ENCODE data around the gene PRPF39. TPM values are rescaled to one million over a fixed set of nuclear protein-coding genes. Genes with fewer than 3 reads are reported as not detected.

Gene PRPF39
- total and polyA plus RNA-seq, 10 of the 15 experiments (the other 5 are each of a cell fraction or from before 2014, with no cell fraction given) = 22.1 to 91.7 (median 36.9) TPM

- ATAC-seq = no peak
- ChIA-PET CTCF (no interaction called here), SMC1A (ENCODE audit: uncharacterized antibody, unreplicated experiment) (interaction anchor here (0.6 to 1.4 kb wide), 2 partner anchors 17 to 345 kb away, joined by 3 read pairs; no protein-coding TSS in a partner anchor), RAD21 (ENCODE audit: unreplicated experiment) (no interaction called here), POLR2A (interaction anchor here (0.6 kb wide), 1 partner anchor 39 kb away, joined by 4 read pairs; no protein-coding TSS in a partner anchor)
- no TSS peak for BruUV-seq (replicated peaks)
- TF ChIP-seq ZBTB4 (CRISPR knock-in tag; IDR thresholded peaks at IDR 0.05) = no peak
- TF ChIP-seq FOXM1 (IDR thresholded peaks at IDR 0.05; ENCODE audit: low read depth, low read length) = no peak
- WGBS (ENCODE audit: insufficient coverage, insufficient replicate concordance, low lambda C conversion rate, missing lambda C conversion rate) = 97% methylated on average over 5 of the region's 5 CpGs
- DNase-seq (ENCODE audit: low read depth, low spot score) = no peak
- no peaks in the 10 kb centered on the region; a peak in 1 of 4 replicates for H3K36me3 ChIP-seq (ENCODE audit: control insufficient read depth in 2 of 2, insufficient read depth in 2 of 2, low read length in 1 of 2)
- no peaks in the 10 kb centered on the region for H3K4me1 ChIP-seq (ENCODE audit: control insufficient read depth, insufficient read depth, low read length)
- no peak for FAIRE-seq
- no peaks in the 10 kb centered on the region for H3K27me3 ChIP-seq (replicated peaks in 1 of 2; ENCODE audit: control insufficient read depth in 2 of 2, insufficient read depth in 2 of 2, low read length in 1 of 2)
- intact Hi-C loops (cut with micrococcal nuclease; ENCODE audit: unreplicated experiment) (no loop called here), in situ Hi-C loops (cut with MboI) (no loop called here)
- no peak overlapping the region for H3K4me3 ChIP-seq
- no peaks in the 10 kb centered on the region for H3K79me2 ChIP-seq (ENCODE audit: control insufficient read depth, insufficient read depth, low read length)
- H4K20me1 ChIP-seq (ENCODE audit: control insufficient read depth, insufficient read depth) = no peaks in the 10 kb centered on the region
- no peaks in the 10 kb centered on the region for H3K9me3 ChIP-seq (replicated peaks; ENCODE audit: control insufficient read depth, insufficient read depth, low read length)
- H3K27ac ChIP-seq (ENCODE audit: control insufficient read depth, insufficient read depth) = no peak overlapping the region
- no peak overlapping the region for H3K9ac ChIP-seq (ENCODE audit: control insufficient read depth, insufficient read depth, low read length)
- no peak overlapping the region for H3K4me2 ChIP-seq (ENCODE audit: control insufficient read depth, insufficient read depth)
- no peak overlapping the region for H2AFZ ChIP-seq (ENCODE audit: control insufficient read depth, low read depth, low read length)
Observed at GRCh38 chr14:45044638-45045037, 39.3 kb upstream of the PRPF39 start.

DNA sequence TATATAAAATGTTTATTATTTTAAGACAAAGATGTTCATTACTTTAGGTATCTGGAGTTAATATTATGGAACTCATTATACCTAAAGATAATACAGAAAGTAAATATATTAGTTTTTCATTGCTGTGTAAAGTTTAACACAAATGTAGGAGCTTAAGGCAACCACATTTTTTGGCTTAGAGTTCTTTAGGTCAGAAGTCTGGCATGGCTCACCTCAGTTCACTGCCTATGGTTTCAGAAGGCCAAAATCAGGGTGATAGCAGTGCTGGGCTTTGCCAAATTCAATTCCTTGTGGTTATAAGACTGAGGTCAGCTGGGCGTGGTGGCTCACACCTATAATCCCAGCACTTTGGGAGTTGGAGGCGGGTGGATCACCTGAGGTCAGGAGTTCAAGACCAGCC is 35.5 kb upstream of the PRPF39 start:
- ChIA-PET POLR2A (interaction anchor here (0.6 kb wide), 1 partner anchor 152 kb away, joined by 3 read pairs; a partner anchor contains a TSS), CTCF (interaction anchor here (0.6 to 0.7 kb wide), 3 partner anchors 15 to 132 kb away, joined by 3 read pairs; no protein-coding TSS in a partner anchor), RAD21 (ENCODE audit: unreplicated experiment) (no interaction called here), SMC1A (ENCODE audit: uncharacterized antibody, unreplicated experiment) (no interaction called here)
- BruUV-seq (replicated peaks) = no TSS peak
- Histone ChIP-seq H3K27ac (ENCODE audit: control insufficient read depth, insufficient read depth) (no peak overlapping the region), H3K27me3 (replicated peaks in 1 of 2; ENCODE audit: control insufficient read depth in 2 of 2, insufficient read depth in 2 of 2, low read length in 1 of 2) (no peaks in the 10 kb centered on the region), H3K4me1 (ENCODE audit: control insufficient read depth, insufficient read depth, low read length) (no peaks in the 10 kb centered on the region), H3K4me2 (ENCODE audit: control insufficient read depth, insufficient read depth) (no peak overlapping the region), H3K79me2 (ENCODE audit: control insufficient read depth, insufficient read depth, low read length) (no peaks in the 10 kb centered on the region), H3K9ac (ENCODE audit: control insufficient read depth, insufficient read depth, low read length) (no peak overlapping the region), H3K4me3 (no peak overlapping the region), H2AFZ (ENCODE audit: control insufficient read depth, low read depth, low read length) (no peak overlapping the region), H4K20me1 (ENCODE audit: control insufficient read depth, insufficient read depth) (no peaks in the 10 kb centered on the region), H3K9me3 (replicated peaks; ENCODE audit: control insufficient read depth, insufficient read depth, low read length) (no peaks in the 10 kb centered on the region), H3K36me3 (ENCODE audit: control insufficient read depth in 2 of 2, insufficient read depth in 2 of 2, low read length in 1 of 2) (no peaks in the 10 kb centered on the region; a peak in 2 of 4 replicates)
- no peak for DNase-seq (ENCODE audit: low read depth, low spot score)
- FAIRE-seq = no peak
- in situ Hi-C loops (cut with MboI) = no loop called here
- 100% methylated on average over 2 of the region's 2 CpGs for WGBS (ENCODE audit: insufficient coverage, insufficient replicate concordance, low lambda C conversion rate, missing lambda C conversion rate)
- intact Hi-C loops (cut with micrococcal nuclease; ENCODE audit: unreplicated experiment) = no loop called here
- ATAC-seq = no peak
- TF ChIP-seq CHD4 (IDR thresholded peaks at IDR 0.05) (no peak), CEBPZ (IDR thresholded peaks at IDR 0.05; ENCODE audit: low read depth, low read length) (no peak), MTA3 (IDR thresholded peaks at IDR 0.05; ENCODE audit: borderline replicate concordance, low read length) (no peak), ZZZ3 (IDR thresholded peaks at IDR 0.05; ENCODE audit: control insufficient read depth, insufficient read length, low read depth) (no peak), ZNF622 (IDR thresholded peaks at IDR 0.05) (no peak), NRF1 (conservative IDR thresholded peaks at IDR 0.05; ENCODE audit: low read depth, low read length) (no peak)
- TF ChIP-seq, protein P1, sequence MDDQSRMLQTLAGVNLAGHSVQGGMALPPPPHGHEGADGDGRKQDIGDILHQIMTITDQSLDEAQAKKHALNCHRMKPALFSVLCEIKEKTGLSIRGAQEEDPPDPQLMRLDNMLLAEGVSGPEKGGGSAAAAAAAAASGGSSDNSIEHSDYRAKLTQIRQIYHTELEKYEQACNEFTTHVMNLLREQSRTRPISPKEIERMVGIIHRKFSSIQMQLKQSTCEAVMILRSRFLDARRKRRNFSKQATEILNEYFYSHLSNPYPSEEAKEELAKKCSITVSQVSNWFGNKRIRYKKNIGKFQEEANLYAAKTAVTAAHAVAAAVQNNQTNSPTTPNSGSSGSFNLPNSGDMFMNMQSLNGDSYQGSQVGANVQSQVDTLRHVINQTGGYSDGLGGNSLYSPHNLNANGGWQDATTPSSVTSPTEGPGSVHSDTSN (IDR thresholded peaks at IDR 0.05; ENCODE audit: insufficient replicate concordance, low read depth, low read length) = no peak
